Right kidney (tissue), 1 donor: Measurements from ENCODE around the gene ZMAT2.
"Not testable (repeated sequence)": the region's sequence is repeated elsewhere in the genome, so short reads cannot be mapped to it uniquely, and the experiment has no call there.

Experiments
- DNase-seq: peaks from one replicate; pipeline ENCODE4 v3.0.0-alpha.2; 2016

ZMAT2 gene

DNA sequence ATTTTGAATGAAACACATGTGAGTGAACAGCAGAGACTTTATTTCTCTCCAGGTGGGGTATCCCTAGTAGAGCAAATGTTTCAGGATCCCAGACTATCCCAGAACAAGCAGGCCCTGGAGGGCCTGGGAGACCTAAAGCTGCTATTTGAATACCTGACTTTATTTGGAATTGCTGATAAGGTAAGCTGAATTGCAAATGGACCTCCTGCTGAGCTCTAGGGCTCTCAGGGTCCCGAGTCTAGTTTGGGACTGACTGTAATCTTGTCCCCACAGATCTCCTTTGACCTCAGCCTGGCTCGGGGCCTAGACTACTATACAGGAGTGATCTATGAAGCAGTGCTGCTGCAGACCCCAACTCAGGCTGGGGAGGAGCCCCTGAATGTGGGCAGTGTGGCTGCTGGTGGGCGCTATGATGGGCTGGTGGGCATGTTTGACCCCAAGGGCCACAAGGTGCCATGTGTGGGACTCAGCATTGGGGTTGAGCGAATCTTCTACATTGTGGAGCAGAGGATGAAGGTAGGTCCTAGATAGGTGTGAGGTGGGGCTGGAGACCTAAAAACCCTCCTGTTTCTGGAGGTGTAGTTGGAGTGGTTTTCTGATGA is 3.3 kb upstream of the ZMAT2 start:
- DNase-seq: no peak

DNA sequence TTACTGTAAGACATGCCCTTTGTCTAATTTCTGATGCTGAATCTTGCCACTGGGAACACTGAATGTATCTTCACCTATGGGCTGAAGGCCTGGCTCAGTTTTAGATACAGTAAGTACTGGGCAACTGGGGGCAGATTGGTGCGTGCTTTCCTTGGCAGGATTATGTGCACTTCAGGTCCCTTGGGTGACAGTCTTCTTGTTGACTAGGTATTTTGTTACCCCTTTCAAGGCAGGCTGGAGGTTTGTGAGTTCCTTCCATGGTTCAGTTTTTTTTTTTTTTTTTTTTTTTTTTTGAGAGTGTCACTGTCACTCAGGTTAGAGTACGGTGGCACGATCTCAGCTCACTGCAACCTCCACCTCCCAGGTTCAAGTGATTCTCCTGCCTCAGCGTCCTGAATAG is 7.6 kb downstream of the ZMAT2 start:
- DNase-seq: no peak

DNA sequence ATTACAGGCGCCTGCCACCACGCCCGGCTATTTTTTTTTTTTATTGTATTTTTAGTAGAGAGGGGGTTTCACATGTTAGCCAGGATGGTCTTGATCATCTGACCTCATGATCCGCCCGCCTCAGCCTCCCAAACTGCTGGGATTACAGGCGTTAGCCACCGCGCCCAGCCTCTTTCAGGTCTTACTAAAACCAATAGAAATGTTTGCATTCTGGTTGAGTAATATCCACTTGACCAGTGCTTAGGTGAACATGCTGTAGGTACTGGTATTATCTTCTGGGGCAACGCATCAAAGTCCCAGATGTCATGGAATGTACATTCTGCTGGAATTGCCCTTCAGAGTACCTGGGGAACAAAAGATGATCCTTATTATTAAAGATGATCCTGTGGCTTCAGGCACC is 8.5 kb downstream of the ZMAT2 start:
- DNase-seq: not testable (repeated sequence)

GRCh38 chr5:140710899-140711552 is 10.8 kb downstream of the ZMAT2 start:
- peak; percentile 74 for DNase-seq

- no peak for DNase-seq
Observed at GRCh38 chr5:140711794-140712193, 11.5 kb downstream of the ZMAT2 start.

DNA sequence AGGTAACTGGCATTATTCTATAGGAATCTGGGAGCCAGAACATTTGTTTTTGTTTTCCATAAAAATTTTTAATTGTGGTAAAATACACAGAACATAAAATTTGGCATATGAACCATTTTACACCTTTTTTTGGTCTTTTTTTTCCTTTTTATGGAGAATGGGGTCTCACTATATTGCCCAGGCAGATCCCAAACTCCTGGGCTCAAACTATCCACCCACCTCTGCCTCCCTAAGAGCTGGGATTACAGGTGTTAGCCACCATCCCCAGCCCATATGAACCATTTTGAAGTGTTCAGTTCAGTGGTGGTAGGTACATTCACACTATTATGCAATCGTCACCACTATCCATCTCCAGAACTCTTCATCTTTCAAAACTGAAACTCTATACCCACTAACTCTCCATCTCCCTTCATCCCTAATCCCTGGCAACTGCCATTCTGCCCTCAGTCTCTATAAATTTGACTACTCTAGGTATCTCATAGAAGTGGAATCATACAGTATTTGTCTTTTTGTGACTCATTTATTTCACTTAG is 13.4 kb downstream of the ZMAT2 start:
- no peak for DNase-seq

GRCh38 chr5:140716238-140716637 is 16.0 kb downstream of the ZMAT2 start:
- not testable (repeated sequence) for DNase-seq

DNA sequence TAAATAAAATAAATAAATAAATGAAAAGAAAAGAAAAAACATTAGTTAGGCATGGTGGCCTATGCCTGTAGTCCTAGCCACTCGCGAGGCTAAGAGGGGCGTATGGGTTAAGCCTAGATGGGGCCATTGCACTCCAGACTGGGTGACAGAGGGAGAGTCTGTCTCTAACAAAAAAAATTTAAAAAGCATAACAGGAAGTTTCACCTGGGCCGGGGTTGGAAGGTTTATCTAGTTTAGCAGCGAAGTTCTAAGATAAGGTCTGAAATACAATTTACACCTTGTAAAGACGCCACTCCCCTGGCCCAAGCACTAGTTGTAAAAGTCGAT is 18.0 kb downstream of the ZMAT2 start:
- no peak for DNase-seq

- DNase-seq: not testable (repeated sequence)
Observed at GRCh38 chr5:140720738-140721137, 20.5 kb downstream of the ZMAT2 start.

GRCh38 chr5:140721395-140721794 is 21.1 kb downstream of the ZMAT2 start:
- DNase-seq: not testable (repeated sequence)

DNA sequence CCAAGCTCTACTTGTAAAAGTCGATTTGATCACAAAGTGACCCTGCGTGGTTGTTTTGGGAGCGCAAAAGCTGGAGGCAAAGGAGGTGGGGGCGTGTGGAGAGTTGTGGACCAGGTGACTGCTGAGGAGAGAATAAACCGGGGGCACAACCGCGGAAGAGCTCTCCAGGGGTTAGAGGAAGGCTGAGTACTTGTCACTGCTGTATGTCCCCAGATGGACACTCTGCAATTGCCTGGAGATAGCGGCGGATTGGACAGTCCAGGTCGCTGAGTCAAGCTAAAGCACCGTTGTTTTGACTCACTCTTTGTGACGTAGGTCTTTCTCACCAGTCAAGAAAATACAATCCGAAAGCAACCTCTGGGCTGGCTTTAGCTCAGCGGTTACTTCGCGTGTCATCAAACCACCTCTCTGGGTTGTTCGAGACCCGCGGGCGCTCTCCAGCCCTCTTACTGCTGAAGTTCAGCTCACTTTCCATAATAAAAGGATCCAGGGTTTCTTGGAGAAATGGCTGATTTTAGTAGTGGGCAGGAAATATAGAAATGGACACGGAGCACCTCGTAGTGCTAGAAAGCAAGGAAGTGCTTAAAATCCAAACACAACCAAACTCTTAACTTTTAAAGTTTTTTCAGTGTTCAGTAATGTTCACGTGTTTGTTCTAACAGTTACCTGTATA is 25.7 kb downstream of the ZMAT2 start:
- DNase-seq: peak; percentile 12

GRCh38 chr5:140733098-140733497 is 32.9 kb downstream of the ZMAT2 start:
- no peak for DNase-seq

DNA sequence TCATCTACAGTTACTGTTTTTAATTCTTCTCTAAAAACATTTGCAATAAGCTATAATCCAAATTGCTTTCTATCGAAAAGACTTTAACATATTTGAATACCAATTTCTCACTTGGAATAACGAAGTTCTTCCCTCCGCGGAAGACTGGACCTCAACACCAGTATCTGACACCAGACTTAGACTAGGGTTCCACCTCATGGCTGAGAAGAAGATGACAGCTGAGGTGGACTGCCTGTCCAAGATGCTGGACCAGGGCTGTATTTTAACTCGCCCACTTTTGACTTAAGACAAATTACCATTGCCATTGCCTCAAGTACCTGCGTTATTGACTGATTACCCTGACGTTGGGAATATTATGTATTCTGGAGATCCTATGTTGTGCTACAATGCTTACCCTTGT is 34.1 kb downstream of the ZMAT2 start:
- no peak for DNase-seq

GRCh38 chr5:140737486-140737885 is 37.2 kb downstream of the ZMAT2 start:
- no peak for DNase-seq

DNA sequence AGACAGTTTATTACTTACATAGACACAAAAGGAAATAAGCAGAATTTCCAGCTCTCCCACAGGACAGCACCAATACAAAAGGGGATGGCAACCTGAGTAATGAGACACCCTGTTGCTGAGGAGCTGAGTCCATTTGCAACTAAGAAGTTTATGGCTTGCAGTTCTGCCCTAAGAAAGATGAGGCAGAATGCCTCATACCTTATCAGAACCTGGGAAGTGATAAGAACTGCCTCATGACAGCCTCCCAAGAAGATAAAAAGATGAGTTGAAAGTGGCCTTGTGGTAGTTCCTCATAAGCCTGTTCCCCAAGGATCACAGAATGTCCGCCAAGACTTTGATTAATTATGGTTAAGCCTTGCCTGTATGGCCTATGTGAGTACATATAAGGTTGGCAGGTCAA is 41.7 kb downstream of the ZMAT2 start:
- DNase-seq: no peak

- no peak for DNase-seq
Observed at GRCh38 chr5:140753561-140753960, 53.3 kb downstream of the ZMAT2 start.
